NCI-H82 treated with DMSO at 0.1 percent for 48 hours (cell line): Measurements from ENCODE around the gene NAXD.
"Not testable (repeated sequence)": the region's sequence is repeated elsewhere in the genome, so short reads cannot be mapped to it uniquely, and the experiment has no call there.

ENCODE experiments used
- DNase-seq: peaks from one replicate; lab custom pipeline; 2025; ENCODE audit not compliant: unreplicated experiment; lab: John Stamatoyannopoulos, UW

Gene NAXD

GRCh38 chr13:110593430-110594130, 21.8 kb upstream of the NAXD start:
- DNase-seq: peak; percentile 46

GRCh38 chr13:110597041-110597689, 18.2 kb upstream of the NAXD start:
- no peak for DNase-seq

- peak; percentile 65 for DNase-seq
These were observed 15.0 kb upstream of the NAXD start for GRCh38 chr13:110600261-110600819.

DNA sequence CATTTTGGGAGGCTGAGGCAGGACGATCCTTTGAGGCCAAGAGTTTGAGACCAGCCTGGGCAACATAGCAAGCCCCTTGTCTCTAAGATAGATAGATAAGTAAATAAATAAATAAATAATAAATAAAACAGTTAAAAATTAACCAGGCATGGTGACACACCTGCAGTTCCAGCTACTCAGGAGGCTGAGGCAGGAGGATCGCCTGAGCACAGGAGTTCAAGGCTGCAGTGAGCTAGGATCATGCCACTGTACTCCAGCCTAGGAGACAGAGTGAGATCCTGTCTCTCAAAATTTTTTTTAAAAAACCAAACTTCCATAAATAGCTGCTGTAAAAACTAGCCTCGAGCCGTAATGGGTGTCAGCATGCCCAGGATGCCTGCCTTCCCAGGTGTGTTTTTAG, 14.4 kb upstream of the NAXD start:
- no peak for DNase-seq

GRCh38 chr13:110605132-110605531, 10.2 kb upstream of the NAXD start:
- no peak for DNase-seq

DNA sequence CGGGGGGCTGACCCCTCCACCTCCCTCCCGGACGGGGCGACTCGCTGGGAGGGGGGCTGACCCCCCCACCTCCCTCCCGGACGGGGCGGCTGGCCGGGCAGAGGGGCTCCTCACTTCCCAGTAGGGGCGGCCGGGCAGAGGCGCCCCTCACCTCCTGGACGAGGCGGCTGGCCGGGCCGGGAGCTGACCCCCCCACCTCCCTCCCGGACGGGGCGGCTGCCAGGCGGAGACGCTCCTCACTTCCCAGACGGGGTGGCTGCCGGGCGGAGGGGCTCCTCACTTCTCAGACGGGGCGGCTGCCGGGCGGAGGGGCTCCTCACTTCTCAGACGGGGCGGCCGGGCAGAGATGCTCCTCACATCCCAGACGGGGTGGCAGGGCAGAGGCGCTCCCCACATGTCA, 9.1 kb upstream of the NAXD start:
- not testable (repeated sequence) for DNase-seq

DNA sequence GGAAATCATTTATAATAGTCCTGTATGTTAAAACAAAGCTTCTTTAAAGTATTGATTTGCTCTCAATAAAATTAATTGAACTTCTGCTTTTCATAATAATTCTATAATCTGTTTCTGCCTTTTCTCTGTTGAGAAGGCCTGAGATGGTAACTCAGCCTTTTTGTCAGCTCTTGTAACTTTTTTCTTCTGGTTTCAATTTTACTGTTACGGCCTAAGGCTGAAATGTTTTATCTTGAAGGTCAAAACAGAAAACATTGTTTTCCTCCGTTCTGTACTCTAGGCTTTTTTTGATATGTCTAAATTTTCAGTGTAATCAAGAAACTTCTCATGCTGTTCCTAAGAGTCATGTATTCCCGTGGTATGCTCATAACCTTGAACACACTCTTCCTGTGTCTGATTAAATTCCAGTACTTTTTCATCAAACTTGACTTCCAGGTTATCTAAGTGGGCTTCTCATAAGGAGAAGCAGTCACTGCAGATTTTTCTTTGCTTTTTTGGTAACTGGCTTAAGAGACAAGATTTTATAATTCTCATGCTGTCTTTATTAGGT, 7.6 kb upstream of the NAXD start:
- no peak for DNase-seq

- DNase-seq: no peak
These were observed 4.3 kb upstream of the NAXD start for GRCh38 chr13:110610955-110611595.

DNA sequence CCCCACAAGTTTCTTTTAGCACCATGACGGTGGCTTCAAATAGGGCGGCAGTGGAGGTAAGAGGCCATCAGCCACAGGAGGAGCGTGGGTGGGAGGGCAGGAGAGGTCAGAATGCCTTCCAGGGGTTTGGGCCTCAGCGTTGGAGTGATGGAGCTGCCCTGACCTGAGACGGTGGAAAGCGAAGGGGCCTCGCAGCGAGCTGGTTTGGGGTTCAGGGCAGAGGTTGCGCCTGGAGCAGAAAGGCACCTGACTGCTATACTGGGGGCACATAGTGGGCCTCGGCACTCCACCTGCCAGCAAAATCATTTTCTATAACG, 382 bp upstream of the NAXD start:
- DNase-seq: no peak

DNA sequence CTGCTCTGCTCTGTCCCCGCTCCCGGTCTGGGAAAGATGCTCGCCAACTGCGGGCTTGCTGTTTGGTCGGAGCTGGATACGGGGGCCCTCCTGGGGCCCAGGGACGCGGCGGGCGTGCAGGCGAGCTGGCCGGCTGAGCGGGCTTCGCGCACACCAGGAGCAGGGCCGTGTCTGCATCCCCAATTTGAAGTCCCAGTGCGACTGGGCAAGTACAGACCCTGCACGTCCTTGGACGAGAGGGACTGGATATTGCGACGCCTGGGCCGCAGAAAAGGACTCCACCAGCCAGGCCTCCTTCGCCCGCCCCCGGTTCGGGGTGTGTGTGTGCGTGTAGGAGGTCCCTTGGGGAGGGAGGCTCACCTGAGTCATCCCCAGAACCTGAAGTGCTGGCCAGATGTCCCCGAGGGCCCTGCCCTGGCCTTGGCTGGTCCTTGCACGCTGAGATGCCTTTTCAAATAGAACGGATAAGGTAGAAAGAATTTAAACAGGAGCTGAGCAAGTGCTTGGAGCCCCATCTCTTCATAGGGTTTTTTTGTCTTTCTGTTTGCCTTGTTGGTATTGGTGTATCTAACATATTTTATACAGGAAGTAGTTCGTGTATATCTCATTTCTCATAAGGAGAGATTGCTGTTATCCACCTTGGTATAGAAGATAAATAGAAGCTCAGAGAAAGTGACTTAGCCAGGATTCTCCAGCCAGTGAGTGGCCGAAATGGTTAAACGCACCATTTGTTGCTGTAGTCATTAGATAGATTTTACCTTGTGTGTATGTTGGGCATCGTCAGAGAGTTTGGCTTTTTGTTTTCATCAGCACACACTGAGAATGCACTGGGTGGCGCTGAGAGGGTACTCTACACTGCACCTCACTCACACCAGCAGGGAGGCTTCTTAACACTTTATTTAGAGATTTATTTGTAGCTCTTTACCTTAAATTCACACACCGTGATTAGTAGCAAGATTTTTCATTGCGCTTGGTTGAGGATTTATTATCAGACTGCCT, 1.1 kb downstream of the NAXD start:
- no peak for DNase-seq

GRCh38 chr13:110617321-110618072, 2.2 kb downstream of the NAXD start:
- DNase-seq: no peak

- no peak for DNase-seq
These were observed 2.8 kb downstream of the NAXD start for GRCh38 chr13:110618167-110618566.

- DNase-seq: no peak
These were observed 3.4 kb downstream of the NAXD start for GRCh38 chr13:110618780-110619179.

GRCh38 chr13:110620596-110620995, 5.3 kb downstream of the NAXD start:
- no peak for DNase-seq

DNA sequence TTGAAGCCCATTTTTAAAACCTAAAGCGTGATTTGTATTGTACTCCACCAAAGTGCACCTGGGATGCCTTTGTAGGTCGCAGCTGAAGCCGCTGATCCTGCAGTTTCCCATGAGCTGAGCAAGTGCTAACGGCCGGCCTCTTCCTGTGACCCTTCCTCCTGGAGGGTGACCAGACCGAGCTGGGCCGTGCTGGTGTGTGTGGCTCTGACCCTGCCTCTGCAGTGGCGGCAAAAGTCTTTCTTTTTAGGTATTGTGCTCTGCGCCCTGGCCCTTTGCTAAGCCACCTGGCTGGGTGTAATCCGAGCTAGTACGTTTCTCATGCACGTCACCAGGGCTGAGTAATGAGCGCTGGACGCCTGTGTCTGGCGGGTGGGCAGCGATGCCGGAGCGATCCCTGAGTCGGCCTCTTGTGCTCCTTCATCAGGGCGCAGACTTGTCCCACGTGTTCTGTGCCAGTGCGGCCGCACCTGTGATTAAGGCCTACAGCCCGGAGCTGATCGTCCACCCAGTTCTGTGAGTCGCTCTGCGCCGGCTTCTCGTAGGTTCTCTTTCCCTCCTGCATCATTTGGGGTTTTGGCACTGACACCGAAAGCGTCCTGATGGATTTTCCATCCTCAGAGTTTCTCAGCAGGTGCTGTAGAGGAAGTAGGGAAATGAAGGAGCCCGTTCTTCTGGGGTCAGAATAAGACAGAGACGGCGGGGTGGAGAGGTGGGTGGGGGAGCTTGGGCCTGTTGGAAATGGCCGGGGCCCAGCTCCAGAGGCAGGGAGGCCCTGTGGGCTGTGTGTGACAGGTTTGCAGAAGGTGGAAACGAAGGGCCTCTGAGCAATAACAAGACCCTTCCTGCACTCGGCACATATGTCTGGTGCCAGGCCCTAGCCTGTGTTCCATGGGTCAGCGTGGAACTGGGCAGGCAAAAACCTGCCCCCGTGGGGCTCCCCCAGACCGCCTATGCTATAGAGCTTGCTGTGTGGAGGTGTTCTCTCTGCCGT, 9.7 kb downstream of the NAXD start:
- no peak for DNase-seq

DNA sequence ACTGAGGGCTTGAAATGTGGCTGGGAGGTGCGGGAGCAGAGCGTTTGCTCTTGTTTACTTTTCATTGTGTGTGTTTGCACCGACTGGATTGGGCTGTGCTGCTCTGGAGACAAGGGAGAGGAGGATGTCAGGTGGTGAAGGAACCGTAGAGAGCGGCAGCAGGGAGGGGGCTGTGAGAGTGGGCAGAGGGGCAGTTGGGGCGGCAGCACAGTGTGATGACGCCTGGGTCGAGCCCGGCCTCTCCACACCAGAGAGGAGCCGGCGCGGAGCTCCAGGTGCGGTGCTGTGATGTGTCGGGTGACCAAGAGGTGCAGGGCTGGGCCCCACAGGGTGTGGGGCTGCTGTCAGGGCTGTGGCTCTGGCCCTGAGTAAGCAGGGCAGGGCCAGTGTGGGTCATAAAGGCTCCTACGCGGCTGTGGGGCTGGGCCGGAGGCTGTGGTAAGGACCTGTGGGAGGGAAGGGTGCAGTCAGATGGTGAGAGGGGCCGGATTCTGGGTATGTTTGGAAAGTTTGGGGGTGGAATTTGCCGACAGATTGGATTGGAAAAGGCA, 10.5 kb downstream of the NAXD start:
- DNase-seq: no peak

DNA sequence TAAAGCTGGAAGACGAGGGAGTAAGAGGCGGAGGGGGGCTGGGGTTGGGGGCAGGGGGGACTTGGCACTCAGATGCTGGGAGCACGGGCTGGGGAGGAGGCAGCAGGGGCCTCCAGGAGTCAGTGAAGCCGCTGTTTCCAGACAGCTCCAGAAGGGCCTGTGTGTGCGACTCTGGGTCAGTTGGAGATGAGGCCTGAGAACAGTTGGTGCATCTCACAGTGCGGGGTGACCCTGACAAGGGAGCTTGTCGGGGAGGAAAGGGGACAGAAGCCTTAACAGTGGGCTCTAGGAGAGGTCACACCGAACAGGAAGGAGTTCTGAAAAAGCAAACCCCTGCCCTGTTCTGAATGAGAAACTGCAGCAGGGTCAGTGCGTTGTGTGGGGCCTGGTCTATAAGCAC, 11.2 kb downstream of the NAXD start:
- DNase-seq: no peak

DNA sequence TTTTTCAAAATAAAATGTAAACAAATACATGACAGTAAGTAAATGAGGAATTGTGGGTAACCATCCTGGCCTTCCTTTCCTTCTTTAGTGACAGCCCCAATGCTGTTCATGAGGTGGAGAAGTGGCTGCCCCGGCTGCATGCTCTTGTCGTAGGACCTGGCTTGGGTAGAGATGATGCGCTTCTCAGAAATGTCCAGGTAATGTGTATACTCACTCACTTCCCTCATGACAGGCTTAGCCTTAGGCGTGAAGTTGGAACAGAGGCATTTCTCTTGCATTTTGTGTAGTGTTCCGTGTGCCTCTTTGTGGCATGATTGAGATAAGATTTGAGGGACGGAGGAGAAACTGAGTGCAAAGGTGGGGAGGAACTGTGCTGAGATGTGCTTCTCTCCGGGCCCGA, 12.0 kb downstream of the NAXD start:
- DNase-seq: no peak
